Upper lobe of right lung (tissue), 1 donor: Measurements from ENCODE around the gene MEDAG. TPM values are rescaled to one million over a fixed set of nuclear protein-coding genes. Genes with fewer than 3 reads are reported as not detected.

Experiments
- ATAC-seq: fragments of 200-7000 bp; cut with Tn5 transposase; one replicate; pipeline ENCODE4 v1.9.1; 2020; ENCODE audit warnings: mild to moderate bottlenecking, moderate library complexity
- DNase-seq: peaks from one replicate; pipeline ENCODE4 v3.0.0-alpha.2; 2020
- H3K27ac ChIP-seq: fragments of 200-600 bp; one replicate; pipeline ENCODE4 v1.8.0; 2022
- H3K27me3 ChIP-seq: fragments of 200-600 bp; one replicate; pipeline ENCODE4 v1.8.0; 2022; ENCODE audit warnings: mild to moderate bottlenecking
- H3K36me3 ChIP-seq: fragments of 200-600 bp; one replicate; pipeline ENCODE4 v1.8.0; 2022
- H3K4me1 ChIP-seq: fragments of 200-600 bp; one replicate; pipeline ENCODE4 v1.8.0; 2022
- H3K4me3 ChIP-seq: fragments of 200-600 bp; one replicate; pipeline ENCODE4 v1.8.0; 2022; ENCODE audit warnings: mild to moderate bottlenecking
- H3K9me3 ChIP-seq: fragments of 200-600 bp; one replicate; pipeline ENCODE4 v1.8.0; 2022
- CTCF ChIP-seq: fragments of 200-600 bp; IDR thresholded peaks from one replicate; pipeline ENCODE4 v1.8.0; 2022; ENCODE audit warnings: antibody characterized with exemption
- intact Hi-C: fragments of 100-400 bp; cut with DNase I; formaldehyde crosslinking; loops from one replicate; pipeline ENCODE4 v1.11.0; 2022
- total RNA-seq: library from RNA; stranded (reverse); fragmentation: NEBNext Ultra II Directional; extraction: Animal tissue kit (Norgen Biotek cat#: 25700); gene quantifications from one replicate; pipeline ENCODE4 v1.2.1, GENCODE V29; 2021
- donor health status: DM: no; HTN: yes; CAD: no; lungs with severe emphysema.

MEDAG gene
- total RNA-seq, 1 donor from 2014 or later = 5.5 TPM

DNA sequence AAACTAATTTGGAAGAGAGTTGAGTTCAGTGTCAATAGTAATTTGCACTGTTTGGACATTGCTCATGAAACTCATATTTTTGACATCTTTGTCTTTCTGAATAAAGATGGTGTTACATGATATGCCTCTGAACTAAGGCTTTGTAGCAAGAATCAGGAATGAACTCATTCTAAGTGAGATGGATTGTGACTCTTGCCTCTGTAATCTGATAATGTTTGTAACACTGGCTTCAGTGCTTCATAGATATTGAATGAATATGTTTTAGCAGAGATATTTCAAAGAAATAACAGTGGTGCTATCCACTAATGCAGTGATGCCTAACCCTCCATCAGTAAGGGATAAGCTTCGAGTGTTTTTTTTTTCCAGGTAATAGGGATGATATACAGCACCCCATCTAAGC is 59.3 kb downstream of the MEDAG start:
- H3K27ac ChIP-seq = no peak overlapping the region
- ATAC-seq (no peak), DNase-seq (no peak)
- intact Hi-C loops = no loop called here
- H3K4me1 ChIP-seq = no peaks in the 10 kb centered on the region
- H3K9me3 ChIP-seq = no peaks in the 10 kb centered on the region
- no peaks in the 10 kb centered on the region for H3K36me3 ChIP-seq
- no peak overlapping the region for H3K4me3 ChIP-seq
- TF ChIP-seq CTCF = no peak
- no peaks in the 10 kb centered on the region for H3K27me3 ChIP-seq

DNA sequence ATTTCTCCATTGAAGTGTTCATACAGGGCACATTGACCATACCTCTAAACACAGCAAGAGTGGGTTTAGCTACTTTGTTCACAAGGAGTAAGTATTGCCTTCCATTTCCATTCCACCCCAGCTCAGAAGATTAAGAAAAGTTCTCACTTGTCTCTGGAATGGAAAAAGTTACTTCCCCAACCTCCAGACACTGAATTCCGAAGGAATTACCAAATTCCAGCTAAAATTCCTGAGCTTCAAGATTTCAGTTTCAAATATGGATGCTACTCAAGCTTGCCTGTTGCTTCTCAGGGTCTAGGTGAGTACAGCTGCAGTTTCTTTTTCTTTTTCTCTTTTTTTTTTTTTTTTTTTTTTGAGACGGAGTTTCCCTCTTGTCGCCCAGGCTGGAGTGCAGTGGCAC is 60.0 kb downstream of the MEDAG start:
- intact Hi-C loops = no loop called here
- no peak for ATAC-seq
- Histone ChIP-seq H3K9me3 (no peaks in the 10 kb centered on the region), H3K36me3 (no peaks in the 10 kb centered on the region), H3K27ac (no peak overlapping the region), H3K4me1 (no peaks in the 10 kb centered on the region), H3K4me3 (no peak overlapping the region), H3K27me3 (no peaks in the 10 kb centered on the region)
- no peak for TF ChIP-seq CTCF
- DNase-seq = no peak

DNA sequence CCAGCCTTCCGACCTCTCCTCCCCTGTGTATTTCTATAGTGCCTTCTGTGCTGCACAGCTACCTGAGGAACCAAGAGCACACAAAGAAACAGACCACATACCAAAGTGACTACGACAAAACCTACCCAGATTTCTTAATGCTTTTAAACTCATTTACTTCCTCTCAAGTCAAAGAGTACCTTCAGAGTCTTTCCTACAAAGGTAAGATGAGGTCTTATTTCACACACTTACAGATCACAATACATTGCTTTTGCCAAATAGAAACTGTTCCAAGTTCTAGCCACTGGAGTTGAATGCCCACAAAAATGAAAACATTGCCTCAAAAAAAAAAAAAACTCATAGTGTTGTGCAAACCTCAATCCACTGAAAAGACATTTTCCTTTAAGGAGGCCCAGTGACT is 62.8 kb downstream of the MEDAG start:
- no peaks in the 10 kb centered on the region for H3K9me3 ChIP-seq
- no peak for TF ChIP-seq CTCF
- ATAC-seq = peak; percentile 64
- no peaks in the 10 kb centered on the region for H3K27me3 ChIP-seq
- H3K27ac ChIP-seq = peak overlapping the region; percentile 4
- intact Hi-C loops = no loop called here
- H3K4me3 ChIP-seq = no peak overlapping the region
- H3K4me1 ChIP-seq = no peaks in the 10 kb centered on the region
- H3K36me3 ChIP-seq = no peaks in the 10 kb centered on the region
- DNase-seq = no peak

- no peak for DNase-seq
- no peak for TF ChIP-seq CTCF
- Histone ChIP-seq H3K27ac (no peak overlapping the region), H3K4me1 (no peaks in the 10 kb centered on the region), H3K36me3 (no peaks in the 10 kb centered on the region), H3K4me3 (no peak overlapping the region), H3K27me3 (no peaks in the 10 kb centered on the region), H3K9me3 (no peaks in the 10 kb centered on the region)
- no peak for ATAC-seq
- intact Hi-C loops = no loop called here
These were observed 65.5 kb downstream of the MEDAG start for GRCh38 chr13:30971575-30971974.

- H3K27ac ChIP-seq = no peak overlapping the region
- H3K4me3 ChIP-seq = no peak overlapping the region
- TF ChIP-seq CTCF = no peak
- no peaks in the 10 kb centered on the region for H3K4me1 ChIP-seq
- no peaks in the 10 kb centered on the region for H3K36me3 ChIP-seq
- intact Hi-C loops = no loop called here
- no peaks in the 10 kb centered on the region for H3K27me3 ChIP-seq
- no peaks in the 10 kb centered on the region for H3K9me3 ChIP-seq
- ATAC-seq (peak; percentile 75), DNase-seq (no peak)
These were observed 66.9 kb downstream of the MEDAG start for GRCh38 chr13:30972888-30973377.

GRCh38 chr13:30974350-30974749 is 68.3 kb downstream of the MEDAG start:
- intact Hi-C loops = no loop called here
- no peak overlapping the region for H3K4me3 ChIP-seq
- no peak overlapping the region for H3K27ac ChIP-seq
- no peaks in the 10 kb centered on the region for H3K27me3 ChIP-seq
- DNase-seq (no peak), ATAC-seq (no peak)
- TF ChIP-seq CTCF = no peak
- no peaks in the 10 kb centered on the region for H3K36me3 ChIP-seq
- no peaks in the 10 kb centered on the region for H3K9me3 ChIP-seq
- H3K4me1 ChIP-seq = no peaks in the 10 kb centered on the region
